ENCODE measurements around the gene ZFX.

The ZFX gene

GRCh38 chrX:24260842-24261550 lies 111.5 kb downstream of the ZFX start:
- ChIA-PET CTCF (no interaction called here), POLR2A (no interaction called here)
- TF ChIP-seq CTCF (IDR thresholded peaks at IDR 0.05; ENCODE audit: control extremely low read depth, extremely low read depth, low read depth, missing control alignments), result no peak
- DNase-seq (ENCODE audit: extremely low spot score), result no peak

GRCh38 chrX:24262309-24262708 lies 112.8 kb downstream of the ZFX start:
- TF ChIP-seq CTCF (IDR thresholded peaks at IDR 0.05; ENCODE audit: control extremely low read depth, extremely low read depth, low read depth, missing control alignments), result no peak
- DNase-seq (ENCODE audit: extremely low spot score), result no peak
- CTCF ChIA-PET, result no interaction called here
- POLR2A ChIA-PET, result interaction anchor here (0.7 kb wide), 1 partner anchor 12 kb away, joined by 3 read pairs; no protein-coding TSS in a partner anchor

- no peak for TF ChIP-seq CTCF (IDR thresholded peaks at IDR 0.05; ENCODE audit: control extremely low read depth, extremely low read depth, low read depth, missing control alignments)
- DNase-seq (ENCODE audit: extremely low spot score), result no peak
- CTCF ChIA-PET, result no interaction called here
- POLR2A ChIA-PET, result no interaction called here
These were observed 114.9 kb downstream of the ZFX start for GRCh38 chrX:24264383-24264782.
